ENCODE results near the gene RAB22A. TPM values are rescaled to one million over a fixed set of nuclear protein-coding genes. Genes with fewer than 3 reads are reported as not detected.

Gene RAB22A
- total RNA-seq, 2 donors from 2014 or later = 7.5 to 9.3 TPM

GRCh38 chr20:58305061-58305460 is 4.5 kb upstream of the RAB22A start:
- H3K9me3 ChIP-seq = no peaks in the 10 kb centered on the region
- peaks cover 0 to 8% of the 10 kb centered on the region in 2 donors for H3K4me1 ChIP-seq
- H3K36me3 ChIP-seq = no peaks in the 10 kb centered on the region
- DNase-seq (ENCODE audit: low spot score) = no peak
- TF ChIP-seq CTCF (IDR thresholded peaks at IDR 0.05) = no peak
- H3K27me3 ChIP-seq = no peaks in the 10 kb centered on the region
- no peak overlapping the region for H3K27ac ChIP-seq
- H3K4me3 ChIP-seq = no peak overlapping the region

GRCh38 chr20:58306421-58307261 is 2.9 kb upstream of the RAB22A start:
- no peaks in the 10 kb centered on the region for H3K27me3 ChIP-seq
- H3K36me3 ChIP-seq = no peaks in the 10 kb centered on the region
- H3K9me3 ChIP-seq = no peaks in the 10 kb centered on the region
- no peak overlapping the region for H3K27ac ChIP-seq
- H3K4me3 ChIP-seq = no peak overlapping the region
- no peak for DNase-seq (ENCODE audit: low spot score)
- H3K4me1 ChIP-seq = peaks cover 0 to 21% of the 10 kb centered on the region in 2 donors
- TF ChIP-seq CTCF (IDR thresholded peaks at IDR 0.05) = no peak

GRCh38 chr20:58307270-58307669 is 2.2 kb upstream of the RAB22A start:
- no peak for DNase-seq (ENCODE audit: low spot score)
- H3K36me3 ChIP-seq = no peaks in the 10 kb centered on the region
- H3K27me3 ChIP-seq = no peaks in the 10 kb centered on the region
- H3K4me1 ChIP-seq = peaks cover 0 to 21% of the 10 kb centered on the region in 2 donors
- no peaks in the 10 kb centered on the region for H3K9me3 ChIP-seq
- H3K4me3 ChIP-seq = no peak overlapping the region
- H3K27ac ChIP-seq = no peak overlapping the region
- no peak for TF ChIP-seq CTCF (IDR thresholded peaks at IDR 0.05)

GRCh38 chr20:58308290-58308679 is 1.2 kb upstream of the RAB22A start:
- Histone ChIP-seq H3K9me3 (no peaks in the 10 kb centered on the region), H3K27me3 (no peaks in the 10 kb centered on the region), H3K4me1 (peaks cover 0 to 21% of the 10 kb centered on the region in 2 donors), H3K4me3 (peak overlapping the region; percentile 66 to 98), H3K27ac (peak overlapping the region in 1 of 2 donors; percentile 60), H3K36me3 (no peaks in the 10 kb centered on the region)
- DNase-seq (ENCODE audit: low spot score) = no peak
- no peak for TF ChIP-seq CTCF (IDR thresholded peaks at IDR 0.05)

- no peak for TF ChIP-seq CTCF (IDR thresholded peaks at IDR 0.05)
- DNase-seq (ENCODE audit: low spot score) = peak; percentile 66
- H3K36me3 ChIP-seq = peaks cover 4% of the 10 kb centered on the region
Measured at GRCh38 chr20:58308680-58309527, 611 bp upstream of the RAB22A start.

More at GRCh38 chr20:58308680-58309527, 611 bp upstream of the RAB22A start:
- peak overlapping the region; percentile 60 to 70 for H3K27ac ChIP-seq
- peak overlapping the region; percentile 66 to 98 for H3K4me3 ChIP-seq
- H3K4me1 ChIP-seq = peaks cover 0 to 21% of the 10 kb centered on the region in 2 donors
- H3K27me3 ChIP-seq = no peaks in the 10 kb centered on the region
- no peaks in the 10 kb centered on the region for H3K9me3 ChIP-seq
